Measurements from ENCODE around the gene OPA3. TPM values are rescaled to one million over a fixed set of nuclear protein-coding genes. Genes with fewer than 3 reads are reported as not detected.
"Not testable (repeated sequence)": the region's sequence is repeated elsewhere in the genome, so short reads cannot be mapped to it uniquely, and the experiment has no call there.

Gene OPA3
- total and polyA plus RNA-seq, 9 donors = 3.2 to 8.6 (median 7.1) TPM

- H3K27ac ChIP-seq (ENCODE audit: low read length) = no peak overlapping the region
- no peaks in the 10 kb centered on the region for H3K27me3 ChIP-seq (ENCODE audit: control insufficient read depth, insufficient read depth, low read length)
- WGBS (ENCODE audit: insufficient coverage) = 76% methylated on average over 3 of the region's 6 CpGs
- no peak overlapping the region for H3K4me3 ChIP-seq (ENCODE audit: low read length)
- H3K9me3 ChIP-seq (replicated peaks; ENCODE audit: control insufficient read depth, low read depth, low read length) = no peaks in the 10 kb centered on the region
- H3K4me1 ChIP-seq (ENCODE audit: control insufficient read depth, insufficient read depth, low read length) = peaks cover 43% of the 10 kb centered on the region
- no peak for DNase-seq
- peaks cover 12% of the 10 kb centered on the region for H3K36me3 ChIP-seq (ENCODE audit: control insufficient read depth, insufficient read depth, low read length)
These were observed 71.6 kb downstream of the OPA3 start for GRCh38 chr19:45512881-45513483.

- 94% methylated on average over 3 of the region's 5 CpGs for WGBS (ENCODE audit: insufficient coverage)
- Histone ChIP-seq H3K36me3 (ENCODE audit: control insufficient read depth, insufficient read depth, low read length) (peaks cover 6% of the 10 kb centered on the region), H3K9me3 (replicated peaks; ENCODE audit: control insufficient read depth, low read depth, low read length) (no peaks in the 10 kb centered on the region), H3K4me3 (ENCODE audit: low read length) (no peak overlapping the region), H3K27me3 (ENCODE audit: control insufficient read depth, insufficient read depth, low read length) (no peaks in the 10 kb centered on the region), H3K4me1 (ENCODE audit: control insufficient read depth, insufficient read depth, low read length) (peaks cover 48% of the 10 kb centered on the region), H3K27ac (ENCODE audit: low read length) (no peak overlapping the region)
- no peak for DNase-seq
These were observed 73.5 kb downstream of the OPA3 start for GRCh38 chr19:45511074-45511473.

GRCh38 chr19:45510352-45510751 lies 74.2 kb downstream of the OPA3 start:
- H3K36me3 ChIP-seq (ENCODE audit: control insufficient read depth, insufficient read depth, low read length); H3K4me3 ChIP-seq (ENCODE audit: low read length); H3K27ac ChIP-seq (ENCODE audit: low read length); H3K9me3 ChIP-seq (replicated peaks; ENCODE audit: control insufficient read depth, low read depth, low read length); H3K27me3 ChIP-seq (ENCODE audit: control insufficient read depth, insufficient read depth, low read length); DNase-seq: not testable (repeated sequence)
- H3K4me1 ChIP-seq (ENCODE audit: control insufficient read depth, insufficient read depth, low read length) = peaks cover 46% of the 10 kb centered on the region
- 80% methylated on average over 1 of the region's 11 CpGs for WGBS (ENCODE audit: insufficient coverage)

GRCh38 chr19:45509692-45510015 lies 74.9 kb downstream of the OPA3 start:
- Histone ChIP-seq H3K4me3 (ENCODE audit: low read length) (peak overlapping the region; percentile 99), H3K9me3 (replicated peaks; ENCODE audit: control insufficient read depth, low read depth, low read length) (no peaks in the 10 kb centered on the region), H3K27ac (ENCODE audit: low read length) (peak overlapping the region; percentile 90), H3K27me3 (ENCODE audit: control insufficient read depth, insufficient read depth, low read length) (no peaks in the 10 kb centered on the region), H3K4me1 (ENCODE audit: control insufficient read depth, insufficient read depth, low read length) (peaks cover 40% of the 10 kb centered on the region), H3K36me3 (ENCODE audit: control insufficient read depth, insufficient read depth, low read length) (peaks cover 3% of the 10 kb centered on the region)
- WGBS (ENCODE audit: insufficient coverage) = no CpG with 5 or more reads among the region's 3 CpGs
- no peak for DNase-seq

GRCh38 chr19:45508861-45509691 lies 75.5 kb downstream of the OPA3 start:
- no peaks in the 10 kb centered on the region for H3K27me3 ChIP-seq (ENCODE audit: control insufficient read depth, insufficient read depth, low read length)
- peak overlapping the region; percentile 90 for H3K27ac ChIP-seq (ENCODE audit: low read length)
- WGBS (ENCODE audit: insufficient coverage) = 2% methylated on average over 8 of the region's 28 CpGs
- H3K4me1 ChIP-seq (ENCODE audit: control insufficient read depth, insufficient read depth, low read length) = peaks cover 34% of the 10 kb centered on the region
- H3K9me3 ChIP-seq (replicated peaks; ENCODE audit: control insufficient read depth, low read depth, low read length) = no peaks in the 10 kb centered on the region
- peaks cover 3% of the 10 kb centered on the region for H3K36me3 ChIP-seq (ENCODE audit: control insufficient read depth, insufficient read depth, low read length)
- DNase-seq = peak; percentile 72
- peak overlapping the region; percentile 99 for H3K4me3 ChIP-seq (ENCODE audit: low read length)

GRCh38 chr19:45508417-45508860 lies 76.2 kb downstream of the OPA3 start:
- no peaks in the 10 kb centered on the region for H3K27me3 ChIP-seq (ENCODE audit: control insufficient read depth, insufficient read depth, low read length)
- WGBS (ENCODE audit: insufficient coverage) = 0% methylated on average over 2 of the region's 26 CpGs
- H3K9me3 ChIP-seq (replicated peaks; ENCODE audit: control insufficient read depth, low read depth, low read length) = no peaks in the 10 kb centered on the region
- H3K27ac ChIP-seq (ENCODE audit: low read length) = peak overlapping the region; percentile 90
- peaks cover 3% of the 10 kb centered on the region for H3K36me3 ChIP-seq (ENCODE audit: control insufficient read depth, insufficient read depth, low read length)
- peak overlapping the region; percentile 99 for H3K4me3 ChIP-seq (ENCODE audit: low read length)
- peaks cover 28% of the 10 kb centered on the region for H3K4me1 ChIP-seq (ENCODE audit: control insufficient read depth, insufficient read depth, low read length)
- DNase-seq = peak; percentile 66

- Histone ChIP-seq H3K4me1 (ENCODE audit: control insufficient read depth, insufficient read depth, low read length) (peaks cover 25% of the 10 kb centered on the region), H3K27ac (ENCODE audit: low read length) (peak overlapping the region; percentile 90), H3K9me3 (replicated peaks; ENCODE audit: control insufficient read depth, low read depth, low read length) (no peaks in the 10 kb centered on the region), H3K4me3 (ENCODE audit: low read length) (peak overlapping the region; percentile 99), H3K27me3 (ENCODE audit: control insufficient read depth, insufficient read depth, low read length) (no peaks in the 10 kb centered on the region), H3K36me3 (ENCODE audit: control insufficient read depth, insufficient read depth, low read length) (peaks cover 2% of the 10 kb centered on the region)
- 0% methylated on average over 6 of the region's 22 CpGs for WGBS (ENCODE audit: insufficient coverage)
- peak; percentile 64 for DNase-seq
These were observed 76.7 kb downstream of the OPA3 start for GRCh38 chr19:45507872-45508416.

DNA sequence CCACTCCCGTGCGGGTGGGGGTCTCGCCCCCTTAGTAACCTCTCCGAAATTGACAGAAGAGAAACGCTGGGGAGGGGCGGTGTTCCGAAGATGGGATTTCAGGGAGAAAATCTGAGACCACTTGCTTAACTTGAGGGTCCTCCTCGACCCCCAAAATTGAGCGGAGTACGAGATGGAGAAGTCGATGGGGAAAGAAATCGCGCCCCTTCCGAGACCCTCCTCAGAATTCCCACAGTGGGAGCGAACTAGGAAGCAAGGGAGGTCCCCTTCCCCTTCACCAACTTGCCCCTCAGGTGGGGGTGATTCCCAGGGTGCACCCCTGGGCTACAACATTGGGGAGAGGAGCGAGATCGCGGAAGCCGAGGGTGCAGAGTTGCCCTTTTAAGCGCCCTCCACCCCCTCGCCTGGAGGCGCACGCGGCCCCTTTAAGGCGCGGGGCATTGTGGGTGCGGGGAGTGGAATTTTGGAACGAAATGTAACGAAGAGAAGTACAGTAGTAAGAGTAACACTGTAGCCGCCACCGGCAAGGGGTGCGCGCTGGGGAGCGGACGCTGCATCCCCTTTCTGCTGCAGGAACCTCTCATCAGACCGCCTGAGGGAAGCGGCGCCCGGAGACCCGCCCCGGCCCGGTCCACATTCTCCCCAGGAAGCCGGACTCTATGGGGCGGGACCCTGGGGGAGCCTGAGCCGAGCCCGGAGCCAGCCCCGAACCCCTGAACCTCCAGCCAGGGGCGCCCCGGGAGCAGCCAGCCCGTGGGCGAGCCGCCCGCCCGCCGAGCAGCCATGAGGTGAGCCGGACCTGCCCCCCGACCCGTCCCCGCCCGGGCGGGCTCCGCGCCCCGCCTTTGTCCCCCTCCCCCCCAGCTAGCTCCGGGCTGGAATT lies 77.4 kb downstream of the OPA3 start, which contains the start of gene VASP:
TSS of gene VASP (plus strand) at position 491 of the 883 bp plus-strand sequence. CDS start at position 784, 293 bp downstream.
- Histone ChIP-seq H3K36me3 (ENCODE audit: control insufficient read depth, insufficient read depth, low read length) (no peaks in the 10 kb centered on the region), H3K4me3 (ENCODE audit: low read length) (peak within 1 kb of the TSS; percentile 99), H3K27ac (ENCODE audit: low read length) (peak within 1 kb of the TSS; percentile 90), H3K4me1 (ENCODE audit: control insufficient read depth, insufficient read depth, low read length) (peaks cover 23% of the 10 kb centered on the region), H3K9me3 (replicated peaks; ENCODE audit: control insufficient read depth, low read depth, low read length) (no peaks in the 10 kb centered on the region), H3K27me3 (ENCODE audit: control insufficient read depth, insufficient read depth, low read length) (no peaks in the 10 kb centered on the region)
- under 1% methylated on average over 47 of the region's 65 CpGs for WGBS (ENCODE audit: insufficient coverage)
- DNase-seq = peak; percentile 94

- WGBS (ENCODE audit: insufficient coverage) = 3% methylated on average over 32 of the region's 47 CpGs
- H3K4me1 ChIP-seq (ENCODE audit: control insufficient read depth, insufficient read depth, low read length) = peaks cover 26% of the 10 kb centered on the region
- peak; percentile 94 for DNase-seq
These were observed 78.2 kb downstream of the OPA3 start for GRCh38 chr19:45506246-45506988.

More at GRCh38 chr19:45506246-45506988, 78.2 kb downstream of the OPA3 start:
- Histone ChIP-seq H3K4me3 (ENCODE audit: low read length) (peak overlapping the region; percentile 99), H3K27ac (ENCODE audit: low read length) (peak overlapping the region; percentile 90), H3K36me3 (ENCODE audit: control insufficient read depth, insufficient read depth, low read length) (no peaks in the 10 kb centered on the region), H3K27me3 (ENCODE audit: control insufficient read depth, insufficient read depth, low read length) (peaks cover 6% of the 10 kb centered on the region), H3K9me3 (replicated peaks; ENCODE audit: control insufficient read depth, low read depth, low read length) (no peaks in the 10 kb centered on the region)
